Right atrium auricular region (tissue), 2 donors: ENCODE results near the gene THAP3. TPM values are rescaled to one million over a fixed set of nuclear protein-coding genes. Genes with fewer than 3 reads are reported as not detected.

ENCODE experiments used
- DNase-seq: peaks from one replicate; pipeline ENCODE4 v3.0.0-alpha.2; 2019; ENCODE audit warnings: low spot score
- H3K27ac ChIP-seq, 2 donors: fragments of 200-600 bp; sonication (generic); 1 replicate in 1 of 2; 2 replicates in 1 of 2; pipeline ENCODE4 v1.5.1; 2016 to 2019
- H3K27me3 ChIP-seq, 2 donors: fragments of 200-600 bp; sonication (generic); one replicate each; pipeline versions ENCODE4 v1.5.1 to v1.6.0; 2017 to 2019
- H3K36me3 ChIP-seq: fragments of 200-600 bp; sonication (generic); one replicate; pipeline ENCODE4 v1.5.1; 2016
- H3K4me1 ChIP-seq, 2 donors: fragments of 200-600 bp; sonication (generic); one replicate each; pipeline versions ENCODE4 v1.5.1 to v1.6.0; 2017 to 2019
- H3K4me3 ChIP-seq, 2 donors: fragments of 200-600 bp; sonication (generic); 1 replicate in 1 of 2; 2 replicates in 1 of 2; pipeline ENCODE4 v1.5.1; 2017 to 2019; ENCODE audit warnings: mild to moderate bottlenecking in 1 of 2, moderate library complexity in 1 of 2
- H3K9me3 ChIP-seq, 2 donors: fragments of 200-600 bp; sonication (generic); one replicate each; pipeline ENCODE4 v1.5.1; 2019
- total RNA-seq, 2 donors: library from RNA; depleted of rRNA; stranded (reverse); fragments of >200 nt; gene quantifications; one replicate each; pipeline ENCODE4 v1.1.0, GENCODE V29; 2016
- TF ChIP-seq, protein P1 (sequence below), 2 donors: fragments of 200-600 bp; sonication (generic); IDR thresholded peaks; one replicate each; pipeline ENCODE4 v1.5.1; 2019; ENCODE audit warnings: antibody characterized with exemption in 2 of 2

THAP3 gene
- total RNA-seq, 2 donors from 2014 or later, result 14.6 to 21.4 TPM

DNA sequence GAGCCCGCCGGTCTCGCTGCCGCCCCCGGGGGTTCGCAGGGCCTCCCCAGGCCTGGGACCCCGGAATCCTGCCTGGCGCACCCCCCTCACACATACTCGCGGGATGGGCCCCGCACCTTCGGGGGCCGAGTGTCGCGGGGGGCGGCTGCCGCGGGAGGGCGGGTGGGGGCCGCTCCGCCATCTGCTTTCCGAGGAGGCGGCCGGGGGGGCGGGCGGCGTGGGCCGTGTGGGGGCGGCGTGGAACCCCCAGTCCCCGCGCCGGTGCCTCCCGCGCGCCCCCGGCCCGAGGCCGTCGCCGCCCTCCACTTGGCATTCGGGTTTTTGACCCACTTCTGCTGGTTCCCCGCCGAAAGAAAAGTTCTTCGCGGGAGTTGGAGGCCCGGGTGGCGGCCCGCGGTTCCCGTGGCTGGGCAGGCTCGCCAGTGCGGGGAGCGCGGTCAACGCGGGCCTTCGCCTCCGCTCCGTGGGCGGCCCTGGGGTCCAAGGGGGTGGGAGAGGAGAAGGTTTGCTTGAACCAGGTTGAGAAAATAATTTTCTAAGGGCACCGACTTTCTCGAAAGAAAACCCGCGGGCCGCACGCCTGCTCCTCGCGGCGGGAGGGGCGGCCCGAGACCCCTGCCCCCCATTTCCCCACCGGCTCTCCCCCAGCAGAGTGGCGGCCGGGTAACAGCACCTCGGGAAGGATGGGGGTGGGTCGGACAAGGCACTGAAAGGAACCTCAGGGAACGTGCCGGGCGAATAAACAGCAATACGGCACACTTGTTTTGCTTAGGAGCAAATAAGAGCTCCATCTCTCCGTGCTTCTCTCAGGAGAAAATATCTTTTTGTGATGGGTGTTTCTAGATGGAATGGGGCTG is 9.5 kb upstream of the THAP3 start:
- Histone ChIP-seq H3K9me3 (no peaks in the 10 kb centered on the region), H3K4me3 (peak overlapping the region; percentile 97 to 98), H3K4me1 (peaks cover 0 to 26% of the 10 kb centered on the region in 2 donors), H3K36me3 (peaks cover 11% of the 10 kb centered on the region), H3K27me3 (no peaks in the 10 kb centered on the region), H3K27ac (peak overlapping the region; percentile 96 to 97)
- DNase-seq, result no peak
- TF ChIP-seq, protein P1, sequence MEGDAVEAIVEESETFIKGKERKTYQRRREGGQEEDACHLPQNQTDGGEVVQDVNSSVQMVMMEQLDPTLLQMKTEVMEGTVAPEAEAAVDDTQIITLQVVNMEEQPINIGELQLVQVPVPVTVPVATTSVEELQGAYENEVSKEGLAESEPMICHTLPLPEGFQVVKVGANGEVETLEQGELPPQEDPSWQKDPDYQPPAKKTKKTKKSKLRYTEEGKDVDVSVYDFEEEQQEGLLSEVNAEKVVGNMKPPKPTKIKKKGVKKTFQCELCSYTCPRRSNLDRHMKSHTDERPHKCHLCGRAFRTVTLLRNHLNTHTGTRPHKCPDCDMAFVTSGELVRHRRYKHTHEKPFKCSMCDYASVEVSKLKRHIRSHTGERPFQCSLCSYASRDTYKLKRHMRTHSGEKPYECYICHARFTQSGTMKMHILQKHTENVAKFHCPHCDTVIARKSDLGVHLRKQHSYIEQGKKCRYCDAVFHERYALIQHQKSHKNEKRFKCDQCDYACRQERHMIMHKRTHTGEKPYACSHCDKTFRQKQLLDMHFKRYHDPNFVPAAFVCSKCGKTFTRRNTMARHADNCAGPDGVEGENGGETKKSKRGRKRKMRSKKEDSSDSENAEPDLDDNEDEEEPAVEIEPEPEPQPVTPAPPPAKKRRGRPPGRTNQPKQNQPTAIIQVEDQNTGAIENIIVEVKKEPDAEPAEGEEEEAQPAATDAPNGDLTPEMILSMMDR (IDR thresholded peaks at IDR 0.05), result no peak

GRCh38 chr1:6619045-6619444 is 5.6 kb upstream of the THAP3 start:
- no peak for DNase-seq
- peaks cover 0 to 12% of the 10 kb centered on the region in 2 donors for H3K4me1 ChIP-seq
- TF ChIP-seq, protein P1 (IDR thresholded peaks at IDR 0.05), result no peak
- H3K9me3 ChIP-seq, result no peaks in the 10 kb centered on the region
- no peaks in the 10 kb centered on the region for H3K27me3 ChIP-seq
- H3K27ac ChIP-seq, result no peak overlapping the region
- no peak overlapping the region for H3K4me3 ChIP-seq
- H3K36me3 ChIP-seq, result peaks cover 34% of the 10 kb centered on the region

- H3K4me3 ChIP-seq, result no peak overlapping the region
- no peaks in the 10 kb centered on the region for H3K27me3 ChIP-seq
- TF ChIP-seq, protein P1 (IDR thresholded peaks at IDR 0.05), result no peak
- peaks cover 0 to 17% of the 10 kb centered on the region in 2 donors for H3K4me1 ChIP-seq
- DNase-seq, result no peak
- H3K9me3 ChIP-seq, result no peaks in the 10 kb centered on the region
- H3K36me3 ChIP-seq, result peaks cover 34% of the 10 kb centered on the region
- H3K27ac ChIP-seq, result no peak overlapping the region
These were observed 3.0 kb upstream of the THAP3 start for GRCh38 chr1:6621429-6622391.

GRCh38 chr1:6622396-6623152 is 2.1 kb upstream of the THAP3 start:
- no peak for DNase-seq
- Histone ChIP-seq H3K4me3 (no peak overlapping the region), H3K4me1 (peaks cover 0 to 23% of the 10 kb centered on the region in 2 donors), H3K9me3 (no peaks in the 10 kb centered on the region), H3K36me3 (peaks cover 34% of the 10 kb centered on the region), H3K27ac (no peak overlapping the region), H3K27me3 (no peaks in the 10 kb centered on the region)
- TF ChIP-seq, protein P1 (IDR thresholded peaks at IDR 0.05), result no peak

- H3K4me3 ChIP-seq, result no peak overlapping the region
- H3K9me3 ChIP-seq, result no peaks in the 10 kb centered on the region
- no peak overlapping the region for H3K27ac ChIP-seq
- TF ChIP-seq, protein P1 (IDR thresholded peaks at IDR 0.05), result no peak
- peaks cover 0 to 23% of the 10 kb centered on the region in 2 donors for H3K4me1 ChIP-seq
- no peak for DNase-seq
- H3K27me3 ChIP-seq, result no peaks in the 10 kb centered on the region
- H3K36me3 ChIP-seq, result peaks cover 39% of the 10 kb centered on the region
These were observed 1.3 kb upstream of the THAP3 start for GRCh38 chr1:6623269-6623965.
